ENCODE measurements around the gene COL26A1. TPM values are rescaled to one million over a fixed set of nuclear protein-coding genes. Genes with fewer than 3 reads are reported as not detected.

The COL26A1 gene
- total RNA-seq, 1 experiment from 2014 or later = 0.43 TPM

DNA sequence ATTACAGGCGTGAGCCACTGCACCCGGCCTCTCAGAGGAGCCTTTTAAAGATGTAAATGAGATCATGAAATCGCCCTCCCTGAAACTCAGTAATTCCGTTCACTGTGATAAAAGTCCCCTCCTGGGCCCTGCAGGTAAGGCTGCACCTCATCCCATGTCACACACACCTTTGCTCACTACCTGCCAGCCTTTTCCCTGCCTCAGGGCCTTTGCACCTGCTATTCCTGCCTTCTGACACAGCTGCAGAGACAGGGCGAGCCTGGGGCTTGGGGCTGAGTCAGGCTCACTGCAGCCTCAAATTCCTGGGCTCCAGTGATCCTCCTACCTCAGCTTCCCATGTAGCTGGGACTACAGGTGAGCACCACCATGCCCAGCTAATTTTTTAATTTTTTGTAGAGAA lies 147.6 kb downstream of the COL26A1 start:
- POLR2A ChIA-PET (ENCODE audit: low non-redundant PET) = no interaction called here
- intact Hi-C loops (cut with micrococcal nuclease; ENCODE audit: unreplicated experiment) = no loop called here
- Histone ChIP-seq H3K4me3 (ENCODE audit: low read depth, low read length, poor library complexity, severe bottlenecking) (no peak overlapping the region), H3K9me3 (ENCODE audit: low read depth, low read length, poor library complexity, severe bottlenecking) (no peaks in the 10 kb centered on the region), H3K36me3 (ENCODE audit: insufficient read depth, low read length, poor library complexity, severe bottlenecking) (no peaks in the 10 kb centered on the region), H3K4me1 (ENCODE audit: insufficient read depth, low read length, poor library complexity, severe bottlenecking) (no peaks in the 10 kb centered on the region), H3K27me3 (replicated peaks; ENCODE audit: insufficient read depth, low read depth, low read length, poor library complexity) (no peaks in the 10 kb centered on the region), H3K27ac (ENCODE audit: low read depth, low read length, poor library complexity, severe bottlenecking) (no peak overlapping the region)
- DNase-seq (ENCODE audit: low spot score) = no peak
- CTCF ChIA-PET = no interaction called here
- TF ChIP-seq, protein P1, sequence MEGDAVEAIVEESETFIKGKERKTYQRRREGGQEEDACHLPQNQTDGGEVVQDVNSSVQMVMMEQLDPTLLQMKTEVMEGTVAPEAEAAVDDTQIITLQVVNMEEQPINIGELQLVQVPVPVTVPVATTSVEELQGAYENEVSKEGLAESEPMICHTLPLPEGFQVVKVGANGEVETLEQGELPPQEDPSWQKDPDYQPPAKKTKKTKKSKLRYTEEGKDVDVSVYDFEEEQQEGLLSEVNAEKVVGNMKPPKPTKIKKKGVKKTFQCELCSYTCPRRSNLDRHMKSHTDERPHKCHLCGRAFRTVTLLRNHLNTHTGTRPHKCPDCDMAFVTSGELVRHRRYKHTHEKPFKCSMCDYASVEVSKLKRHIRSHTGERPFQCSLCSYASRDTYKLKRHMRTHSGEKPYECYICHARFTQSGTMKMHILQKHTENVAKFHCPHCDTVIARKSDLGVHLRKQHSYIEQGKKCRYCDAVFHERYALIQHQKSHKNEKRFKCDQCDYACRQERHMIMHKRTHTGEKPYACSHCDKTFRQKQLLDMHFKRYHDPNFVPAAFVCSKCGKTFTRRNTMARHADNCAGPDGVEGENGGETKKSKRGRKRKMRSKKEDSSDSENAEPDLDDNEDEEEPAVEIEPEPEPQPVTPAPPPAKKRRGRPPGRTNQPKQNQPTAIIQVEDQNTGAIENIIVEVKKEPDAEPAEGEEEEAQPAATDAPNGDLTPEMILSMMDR (conservative IDR thresholded peaks at IDR 0.05; ENCODE audit: low read depth, low read length) = no peak
- no peak for TF ChIP-seq EZH2 (IDR thresholded peaks at IDR 0.05; ENCODE audit: borderline replicate concordance, low read depth, low read length, poor library complexity, severe bottlenecking)
- no TSS peak for BruUV-seq (replicated peaks)

GRCh38 chr7:101511965-101512364 lies 149.3 kb downstream of the COL26A1 start:
- Histone ChIP-seq H3K4me1 (ENCODE audit: insufficient read depth, low read length, poor library complexity, severe bottlenecking) (no peaks in the 10 kb centered on the region), H3K27me3 (replicated peaks; ENCODE audit: insufficient read depth, low read depth, low read length, poor library complexity) (no peaks in the 10 kb centered on the region), H3K36me3 (ENCODE audit: insufficient read depth, low read length, poor library complexity, severe bottlenecking) (no peaks in the 10 kb centered on the region), H3K9me3 (ENCODE audit: low read depth, low read length, poor library complexity, severe bottlenecking) (no peaks in the 10 kb centered on the region), H3K4me3 (ENCODE audit: low read depth, low read length, poor library complexity, severe bottlenecking) (no peak overlapping the region), H3K27ac (ENCODE audit: low read depth, low read length, poor library complexity, severe bottlenecking) (no peak overlapping the region)
- no peak for DNase-seq (ENCODE audit: low spot score)
- BruUV-seq (replicated peaks) = no TSS peak
- intact Hi-C loops (cut with micrococcal nuclease; ENCODE audit: unreplicated experiment) = no loop called here
- ChIA-PET CTCF (no interaction called here), POLR2A (ENCODE audit: low non-redundant PET) (no interaction called here)
- TF ChIP-seq EZH2 (IDR thresholded peaks at IDR 0.05; ENCODE audit: borderline replicate concordance, low read depth, low read length, poor library complexity, severe bottlenecking) = no peak
- TF ChIP-seq, protein P1 (conservative IDR thresholded peaks at IDR 0.05; ENCODE audit: low read depth, low read length) = no peak

- TF ChIP-seq, protein P1 (conservative IDR thresholded peaks at IDR 0.05; ENCODE audit: low read depth, low read length) = no peak
- no peak for TF ChIP-seq EZH2 (IDR thresholded peaks at IDR 0.05; ENCODE audit: borderline replicate concordance, low read depth, low read length, poor library complexity, severe bottlenecking)
- intact Hi-C loops (cut with micrococcal nuclease; ENCODE audit: unreplicated experiment) = no loop called here
- no peak overlapping the region for H3K4me3 ChIP-seq (ENCODE audit: low read depth, low read length, poor library complexity, severe bottlenecking)
- H3K36me3 ChIP-seq (ENCODE audit: insufficient read depth, low read length, poor library complexity, severe bottlenecking) = no peaks in the 10 kb centered on the region
- POLR2A ChIA-PET (ENCODE audit: low non-redundant PET) = no interaction called here
- no peaks in the 10 kb centered on the region for H3K9me3 ChIP-seq (ENCODE audit: low read depth, low read length, poor library complexity, severe bottlenecking)
- DNase-seq (ENCODE audit: low spot score) = no peak
- no peak overlapping the region for H3K27ac ChIP-seq (ENCODE audit: low read depth, low read length, poor library complexity, severe bottlenecking)
- no TSS peak for BruUV-seq (replicated peaks)
- H3K4me1 ChIP-seq (ENCODE audit: insufficient read depth, low read length, poor library complexity, severe bottlenecking) = no peaks in the 10 kb centered on the region
- CTCF ChIA-PET = no interaction called here
- no peaks in the 10 kb centered on the region for H3K27me3 ChIP-seq (replicated peaks; ENCODE audit: insufficient read depth, low read depth, low read length, poor library complexity)
Measured at GRCh38 chr7:101516851-101517250, 154.2 kb downstream of the COL26A1 start.

All from A673 (cell line).